Activated CD4-positive, alpha-beta memory T cell treated with anti-CD3 and anti-CD28 coated beads for 36 hours (primary cell): Measurements from ENCODE around the gene CCSER1. TPM values are rescaled to one million over a fixed set of nuclear protein-coding genes. Genes with fewer than 3 reads are reported as not detected.
"Not testable (repeated sequence)": the region's sequence is repeated elsewhere in the genome, so short reads cannot be mapped to it uniquely, and the experiment has no call there.

Source experiments
- CTCF ChIA-PET: fragments of 350-600 bp; sonication (Branson Sonifier 250); formaldehyde crosslinking; loops from one replicate; lab custom pipeline; 2021; ENCODE audit warnings: antibody characterized with exemption, inconsistent platforms; lab: Charles Lee
- POLR2A ChIA-PET: fragments of 350-600 bp; sonication (Branson Sonifier 250); formaldehyde crosslinking; loops from one replicate; lab custom pipeline; 2021; ENCODE audit warnings: antibody characterized with exemption; lab: Charles Lee
- DNase-seq: peaks from one replicate; pipeline ENCODE4 v3.0.0-alpha.2; 2020
- H3K27ac Mint-ChIP-seq: one replicate; pipeline ENCODE4 v1.8.0; 2021; ENCODE audit warnings: mixed read lengths
- H3K27me3 Mint-ChIP-seq: one replicate; pipeline ENCODE4 v1.8.0; 2021; ENCODE audit warnings: mixed read lengths
- H3K36me3 Mint-ChIP-seq: one replicate; pipeline ENCODE4 v1.8.0; 2021; ENCODE audit warnings: mixed read lengths
- H3K4me1 Mint-ChIP-seq: one replicate; pipeline ENCODE4 v1.8.0; 2021; ENCODE audit warnings: low read depth, mixed read lengths
- H3K4me3 Mint-ChIP-seq: one replicate; pipeline ENCODE4 v1.8.0; 2021; ENCODE audit warnings: mild to moderate bottlenecking, mixed read lengths
- H3K9me3 Mint-ChIP-seq: one replicate; pipeline ENCODE4 v1.8.0; 2021; ENCODE audit warnings: mixed read lengths
- intact Hi-C: fragments of 100-400 bp; cut with micrococcal nuclease; formaldehyde crosslinking; loops from one replicate; pipeline ENCODE4 v1.15.1; 2023
- total RNA-seq, 2 experiments: library from RNA; stranded (reverse); gene quantifications; one replicate each; pipeline ENCODE4 v1.2.3, GENCODE V29; 2021

The CCSER1 gene
- total RNA-seq, 2 experiments from 2014 or later, result 0.17 to 0.19 TPM

GRCh38 chr4:91422011-91422410 lies 1294.8 kb downstream of the CCSER1 start:
- H3K4me3 Mint-ChIP-seq, result no peak overlapping the region
- no peak for DNase-seq
- no peaks in the 10 kb centered on the region for H3K36me3 Mint-ChIP-seq
- H3K27me3 Mint-ChIP-seq, result no peaks in the 10 kb centered on the region
- ChIA-PET POLR2A (no interaction called here), CTCF (no interaction called here)
- H3K4me1 Mint-ChIP-seq, result no peaks in the 10 kb centered on the region
- peaks cover 40% of the 10 kb centered on the region for H3K9me3 Mint-ChIP-seq
- H3K27ac Mint-ChIP-seq, result no peak overlapping the region
- intact Hi-C loops, result no loop called here

- Mint-ChIP-seq H3K36me3 (no peaks in the 10 kb centered on the region), H3K9me3 (peaks cover 14% of the 10 kb centered on the region), H3K27ac (no peak overlapping the region), H3K4me1 (no peaks in the 10 kb centered on the region), H3K27me3 (no peaks in the 10 kb centered on the region), H3K4me3 (no peak overlapping the region)
- no peak for DNase-seq
- ChIA-PET CTCF (no interaction called here), POLR2A (no interaction called here)
- intact Hi-C loops, result no loop called here
Observed at GRCh38 chr4:91426725-91427124, 1299.5 kb downstream of the CCSER1 start.

- no peaks in the 10 kb centered on the region for H3K27me3 Mint-ChIP-seq
- POLR2A ChIA-PET, result no interaction called here
- CTCF ChIA-PET, result no interaction called here
- peaks cover 14% of the 10 kb centered on the region for H3K9me3 Mint-ChIP-seq
- intact Hi-C loops, result no loop called here
- no peaks in the 10 kb centered on the region for H3K36me3 Mint-ChIP-seq
- no peak overlapping the region for H3K4me3 Mint-ChIP-seq
- no peak overlapping the region for H3K27ac Mint-ChIP-seq
- H3K4me1 Mint-ChIP-seq, result no peaks in the 10 kb centered on the region
- DNase-seq, result no peak
Observed at GRCh38 chr4:91427171-91427570, 1300.0 kb downstream of the CCSER1 start.

GRCh38 chr4:91434631-91435030 lies 1307.4 kb downstream of the CCSER1 start:
- POLR2A ChIA-PET, result no interaction called here
- DNase-seq, result no peak
- Mint-ChIP-seq H3K27ac (no peak overlapping the region), H3K4me1 (no peaks in the 10 kb centered on the region), H3K4me3 (no peak overlapping the region), H3K9me3 (peaks cover 9% of the 10 kb centered on the region), H3K36me3 (no peaks in the 10 kb centered on the region), H3K27me3 (no peaks in the 10 kb centered on the region)
- CTCF ChIA-PET, result no interaction called here
- intact Hi-C loops, result no loop called here

GRCh38 chr4:91436556-91436955 lies 1309.4 kb downstream of the CCSER1 start:
- Mint-ChIP-seq H3K4me3 (no peak overlapping the region), H3K4me1 (no peaks in the 10 kb centered on the region), H3K27ac (no peak overlapping the region), H3K9me3 (peaks cover 15% of the 10 kb centered on the region), H3K27me3 (no peaks in the 10 kb centered on the region), H3K36me3 (no peaks in the 10 kb centered on the region)
- intact Hi-C loops, result no loop called here
- ChIA-PET POLR2A (no interaction called here), CTCF (no interaction called here)
- no peak for DNase-seq

GRCh38 chr4:91447168-91447567 lies 1320.0 kb downstream of the CCSER1 start:
- no peak for DNase-seq
- no peaks in the 10 kb centered on the region for H3K27me3 Mint-ChIP-seq
- H3K4me1 Mint-ChIP-seq, result no peaks in the 10 kb centered on the region
- no peak overlapping the region for H3K27ac Mint-ChIP-seq
- intact Hi-C loops, result no loop called here
- H3K4me3 Mint-ChIP-seq, result no peak overlapping the region
- H3K36me3 Mint-ChIP-seq, result no peaks in the 10 kb centered on the region
- H3K9me3 Mint-ChIP-seq, result peaks cover under 1% of the 10 kb centered on the region
- ChIA-PET CTCF (no interaction called here), POLR2A (no interaction called here)

- intact Hi-C loops, result no loop called here
- peaks cover 4% of the 10 kb centered on the region for H3K9me3 Mint-ChIP-seq
- no peak overlapping the region for H3K4me3 Mint-ChIP-seq
- H3K27me3 Mint-ChIP-seq, result no peaks in the 10 kb centered on the region
- no peaks in the 10 kb centered on the region for H3K4me1 Mint-ChIP-seq
- H3K36me3 Mint-ChIP-seq, result no peaks in the 10 kb centered on the region
- H3K27ac Mint-ChIP-seq, result no peak overlapping the region
- DNase-seq, result no peak
- ChIA-PET POLR2A (no interaction called here), CTCF (no interaction called here)
Observed at GRCh38 chr4:91448668-91449330, 1321.6 kb downstream of the CCSER1 start.

GRCh38 chr4:91454111-91454510 lies 1326.9 kb downstream of the CCSER1 start:
- no peak for DNase-seq
- Mint-ChIP-seq H3K9me3 (peaks cover 16% of the 10 kb centered on the region), H3K4me1 (no peaks in the 10 kb centered on the region), H3K4me3 (no peak overlapping the region), H3K27me3 (no peaks in the 10 kb centered on the region), H3K27ac (no peak overlapping the region), H3K36me3 (no peaks in the 10 kb centered on the region)
- ChIA-PET POLR2A (no interaction called here), CTCF (no interaction called here)
- intact Hi-C loops, result no loop called here

GRCh38 chr4:91462566-91462965 lies 1335.4 kb downstream of the CCSER1 start:
- POLR2A ChIA-PET, H3K4me1 Mint-ChIP-seq, intact Hi-C loops, CTCF ChIA-PET, H3K27ac Mint-ChIP-seq, H3K27me3 Mint-ChIP-seq, H3K4me3 Mint-ChIP-seq, H3K36me3 Mint-ChIP-seq, DNase-seq: not testable (repeated sequence)
- H3K9me3 Mint-ChIP-seq, result peaks cover 28% of the 10 kb centered on the region

- no peak for DNase-seq
- H3K27ac Mint-ChIP-seq, result no peak overlapping the region
- H3K4me1 Mint-ChIP-seq, result no peaks in the 10 kb centered on the region
- intact Hi-C loops, result no loop called here
- CTCF ChIA-PET, result no interaction called here
- POLR2A ChIA-PET, result no interaction called here
- H3K4me3 Mint-ChIP-seq, result no peak overlapping the region
- no peaks in the 10 kb centered on the region for H3K27me3 Mint-ChIP-seq
- peaks cover 10% of the 10 kb centered on the region for H3K9me3 Mint-ChIP-seq
- H3K36me3 Mint-ChIP-seq, result no peaks in the 10 kb centered on the region
Observed at GRCh38 chr4:91470671-91471070, 1343.5 kb downstream of the CCSER1 start.

GRCh38 chr4:91471280-91471679 lies 1344.1 kb downstream of the CCSER1 start:
- H3K27me3 Mint-ChIP-seq, result no peaks in the 10 kb centered on the region
- H3K9me3 Mint-ChIP-seq, result peaks cover 10% of the 10 kb centered on the region
- no peak for DNase-seq
- ChIA-PET CTCF (no interaction called here), POLR2A (no interaction called here)
- no peak overlapping the region for H3K4me3 Mint-ChIP-seq
- H3K36me3 Mint-ChIP-seq, result no peaks in the 10 kb centered on the region
- no peaks in the 10 kb centered on the region for H3K4me1 Mint-ChIP-seq
- no peak overlapping the region for H3K27ac Mint-ChIP-seq
- intact Hi-C loops, result no loop called here

- no peak overlapping the region for H3K27ac Mint-ChIP-seq
- H3K4me1 Mint-ChIP-seq, result no peaks in the 10 kb centered on the region
- POLR2A ChIA-PET, result no interaction called here
- intact Hi-C loops, result no loop called here
- H3K9me3 Mint-ChIP-seq, result peaks cover 10% of the 10 kb centered on the region
- no peak overlapping the region for H3K4me3 Mint-ChIP-seq
- no peaks in the 10 kb centered on the region for H3K27me3 Mint-ChIP-seq
- DNase-seq, result no peak
- CTCF ChIA-PET, result no interaction called here
- no peaks in the 10 kb centered on the region for H3K36me3 Mint-ChIP-seq
Observed at GRCh38 chr4:91472046-91472445, 1344.9 kb downstream of the CCSER1 start.

GRCh38 chr4:91485415-91485814 lies 1358.2 kb downstream of the CCSER1 start:
- H3K4me3 Mint-ChIP-seq, result no peak overlapping the region
- no peaks in the 10 kb centered on the region for H3K4me1 Mint-ChIP-seq
- DNase-seq, result no peak
- CTCF ChIA-PET, result no interaction called here
- H3K36me3 Mint-ChIP-seq, result no peaks in the 10 kb centered on the region
- intact Hi-C loops, result no loop called here
- no peak overlapping the region for H3K27ac Mint-ChIP-seq
- no peaks in the 10 kb centered on the region for H3K27me3 Mint-ChIP-seq
- peaks cover 15% of the 10 kb centered on the region for H3K9me3 Mint-ChIP-seq
- POLR2A ChIA-PET, result no interaction called here
